HUES48 (cell line): ENCODE data around the gene CFAP77.

Experiments
- H3K27ac ChIP-seq: one replicate; pipeline ENCODE4 v1.7.0; 2013; ENCODE audit warnings: low read depth, low read length, inconsistent platforms
- H3K27me3 ChIP-seq: 2 replicates; pipeline ENCODE4 v1.6.1; 2013; ENCODE audit warnings: mild to moderate bottlenecking, low read length; ENCODE audit not compliant: control insufficient read depth, insufficient read depth
- H3K36me3 ChIP-seq: 2 replicates; pipeline ENCODE4 v1.6.1; 2013; ENCODE audit warnings: low read length; ENCODE audit not compliant: control insufficient read depth, insufficient read depth
- H3K4me1 ChIP-seq: 2 replicates; pipeline ENCODE4 v1.6.1; 2013; ENCODE audit warnings: mild to moderate bottlenecking, low read length; ENCODE audit not compliant: control insufficient read depth, insufficient read depth
- H3K4me3 ChIP-seq: 2 replicates; pipeline ENCODE4 v1.5.1; 2013; ENCODE audit warnings: mild to moderate bottlenecking, low read depth, low read length
- H3K9ac ChIP-seq: 2 replicates; pipeline ENCODE4 v1.6.1; 2013; ENCODE audit warnings: mild to moderate bottlenecking, low read depth, low read length, moderate library complexity
- H3K9me3 ChIP-seq: 2 replicates; pipeline ENCODE4 v1.6.1; 2013; ENCODE audit warnings: low read length; ENCODE audit not compliant: control insufficient read depth, insufficient read depth

CFAP77 gene

DNA sequence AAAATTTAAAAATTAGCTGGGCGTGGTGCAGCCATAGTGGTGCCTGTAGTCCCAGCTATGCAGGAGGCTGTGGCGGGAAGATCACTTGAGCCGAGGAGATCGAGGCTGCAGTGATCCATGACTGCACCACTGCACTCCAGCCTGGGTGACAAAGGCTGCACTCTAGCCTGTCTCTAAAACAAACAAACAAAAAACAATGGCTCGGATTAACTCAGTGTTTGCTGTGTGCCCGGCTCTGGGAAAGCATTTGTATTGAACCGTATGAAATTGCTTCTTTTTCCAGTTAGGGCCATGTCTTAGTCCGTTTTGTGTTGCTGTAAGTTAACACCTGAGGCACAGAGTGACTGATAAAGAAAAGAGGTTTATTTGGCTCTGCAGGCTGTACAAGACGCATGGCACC, 62.6 kb downstream of the CFAP77 start:
- H3K27me3 ChIP-seq = no peaks in the 10 kb centered on the region
- H3K4me1 ChIP-seq = no peaks in the 10 kb centered on the region
- no peak overlapping the region for H3K27ac ChIP-seq
- H3K9me3 ChIP-seq = no peaks in the 10 kb centered on the region
- H3K4me3 ChIP-seq = no peak overlapping the region
- H3K9ac ChIP-seq = no peak overlapping the region
- no peaks in the 10 kb centered on the region for H3K36me3 ChIP-seq

DNA sequence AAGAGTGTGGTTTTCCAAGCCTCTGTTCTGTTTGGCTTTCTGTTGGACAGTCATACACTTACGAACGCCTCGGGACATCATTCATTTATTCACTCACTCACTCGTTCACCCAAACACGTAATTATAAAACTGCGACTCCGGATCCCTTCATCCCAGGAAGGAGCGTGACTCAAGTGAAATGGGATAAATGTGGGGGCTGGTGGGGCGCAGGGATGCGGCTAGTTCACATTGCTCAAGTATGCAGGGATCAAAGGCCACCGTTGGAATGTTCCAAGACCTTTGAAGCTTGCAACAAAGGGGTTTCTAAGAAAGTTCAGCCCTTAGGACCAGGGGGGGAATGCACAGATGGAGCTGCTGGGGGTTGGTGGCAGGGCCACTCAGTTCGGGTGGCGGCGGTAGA, 64.2 kb downstream of the CFAP77 start:
- Histone ChIP-seq H3K4me1 (no peaks in the 10 kb centered on the region), H3K9me3 (no peaks in the 10 kb centered on the region), H3K4me3 (no peak overlapping the region), H3K9ac (no peak overlapping the region), H3K36me3 (no peaks in the 10 kb centered on the region), H3K27me3 (no peaks in the 10 kb centered on the region), H3K27ac (no peak overlapping the region)

- no peaks in the 10 kb centered on the region for H3K27me3 ChIP-seq
- H3K4me1 ChIP-seq = no peaks in the 10 kb centered on the region
- no peaks in the 10 kb centered on the region for H3K36me3 ChIP-seq
- no peak overlapping the region for H3K27ac ChIP-seq
- H3K4me3 ChIP-seq = no peak overlapping the region
- no peaks in the 10 kb centered on the region for H3K9me3 ChIP-seq
- H3K9ac ChIP-seq = no peak overlapping the region
Measured at GRCh38 chr9:132478353-132479050, 68.5 kb downstream of the CFAP77 start.

GRCh38 chr9:132479733-132480132, 69.7 kb downstream of the CFAP77 start:
- no peaks in the 10 kb centered on the region for H3K9me3 ChIP-seq
- no peaks in the 10 kb centered on the region for H3K27me3 ChIP-seq
- no peak overlapping the region for H3K4me3 ChIP-seq
- H3K36me3 ChIP-seq = no peaks in the 10 kb centered on the region
- no peak overlapping the region for H3K9ac ChIP-seq
- no peak overlapping the region for H3K27ac ChIP-seq
- no peaks in the 10 kb centered on the region for H3K4me1 ChIP-seq

GRCh38 chr9:132481053-132481849, 71.2 kb downstream of the CFAP77 start:
- H3K27me3 ChIP-seq = no peaks in the 10 kb centered on the region
- H3K9ac ChIP-seq = no peak overlapping the region
- H3K27ac ChIP-seq = no peak overlapping the region
- no peaks in the 10 kb centered on the region for H3K36me3 ChIP-seq
- no peak overlapping the region for H3K4me3 ChIP-seq
- H3K9me3 ChIP-seq = no peaks in the 10 kb centered on the region
- H3K4me1 ChIP-seq = no peaks in the 10 kb centered on the region

DNA sequence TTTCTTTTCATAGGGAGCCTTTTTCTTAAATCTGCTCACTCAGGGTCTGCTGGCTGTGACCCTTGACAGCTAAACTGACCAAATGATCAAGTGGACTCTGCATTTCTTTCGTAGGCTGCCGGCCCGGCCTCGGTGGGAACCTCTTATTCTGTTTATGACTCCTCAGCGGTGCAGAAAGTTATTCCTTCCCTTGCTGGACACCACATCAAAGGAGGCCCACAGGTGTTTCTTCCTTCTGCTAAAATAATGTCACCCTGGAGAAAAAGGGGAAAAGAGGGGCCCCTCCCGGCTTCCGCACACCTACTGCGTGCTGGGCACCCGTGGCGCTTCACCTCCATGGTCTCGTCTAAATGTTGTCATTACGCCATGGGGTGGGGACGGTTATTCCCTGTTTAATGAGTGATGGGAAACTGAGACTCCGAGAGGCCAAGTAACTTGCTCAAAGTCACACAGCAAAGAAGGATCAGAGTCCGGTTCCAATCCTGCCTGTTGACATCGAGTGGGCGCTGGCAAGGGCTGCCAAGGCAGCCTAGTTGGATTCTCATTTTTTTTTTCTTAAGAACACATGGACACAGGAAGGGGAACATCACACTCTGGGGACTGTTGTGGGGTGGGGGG, 72.3 kb downstream of the CFAP77 start:
- Histone ChIP-seq H3K9me3 (no peaks in the 10 kb centered on the region), H3K4me1 (no peaks in the 10 kb centered on the region), H3K27me3 (no peaks in the 10 kb centered on the region), H3K36me3 (no peaks in the 10 kb centered on the region), H3K9ac (no peak overlapping the region), H3K4me3 (no peak overlapping the region), H3K27ac (no peak overlapping the region)

DNA sequence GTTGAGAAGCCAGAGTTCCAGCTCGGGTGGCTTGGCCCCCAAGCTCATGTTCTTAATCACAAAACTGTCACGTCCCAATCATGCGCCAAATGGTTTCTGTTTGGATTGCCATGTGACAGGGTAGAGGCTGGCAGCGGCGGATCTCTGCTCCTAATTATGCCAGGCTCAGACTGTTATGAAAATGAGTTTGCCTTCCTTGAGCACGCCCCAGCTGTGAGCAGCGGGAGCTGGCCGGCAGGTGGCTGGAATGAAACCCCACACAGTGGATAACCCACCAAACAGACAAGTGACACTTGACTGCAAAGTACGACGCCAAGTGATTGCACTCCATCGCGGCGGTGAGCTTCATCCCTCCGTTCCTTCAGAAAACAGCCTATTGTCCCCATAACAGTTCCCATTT, 75.4 kb downstream of the CFAP77 start:
- Histone ChIP-seq H3K4me3 (no peak overlapping the region), H3K27me3 (no peaks in the 10 kb centered on the region), H3K4me1 (no peaks in the 10 kb centered on the region), H3K36me3 (no peaks in the 10 kb centered on the region), H3K27ac (no peak overlapping the region), H3K9ac (no peak overlapping the region), H3K9me3 (no peaks in the 10 kb centered on the region)

DNA sequence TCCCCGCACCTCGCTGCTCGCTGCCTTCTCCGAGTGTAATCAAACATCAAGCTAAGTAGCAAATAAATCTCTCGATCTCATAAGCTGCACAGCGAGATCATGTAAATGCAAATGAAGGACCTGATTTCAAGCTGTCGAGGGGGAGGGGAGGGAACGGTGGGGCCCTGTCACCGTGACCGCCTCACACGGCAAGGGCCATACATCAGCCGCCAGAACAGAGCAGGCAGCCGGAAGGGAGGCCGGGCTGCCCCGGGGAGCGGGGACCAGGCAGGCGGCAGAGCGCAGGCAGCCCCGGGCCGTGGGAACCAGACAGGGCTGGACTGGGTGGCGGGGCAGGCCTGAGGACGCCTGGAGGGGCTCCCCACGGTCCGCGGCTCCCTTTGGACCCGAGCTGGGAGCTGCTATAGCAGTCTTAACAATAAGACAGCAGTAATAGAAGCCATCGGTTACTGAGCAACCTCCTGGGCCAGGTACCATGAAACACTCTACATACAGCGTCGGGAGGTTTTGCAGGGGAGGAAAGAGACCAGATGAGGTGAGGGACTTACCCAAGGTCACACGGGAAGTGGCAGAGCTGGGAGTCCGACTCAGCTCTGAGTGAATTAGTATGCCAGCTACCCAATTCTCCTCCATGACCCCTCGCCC, 76.8 kb downstream of the CFAP77 start:
- Histone ChIP-seq H3K4me1 (no peaks in the 10 kb centered on the region), H3K36me3 (no peaks in the 10 kb centered on the region), H3K9me3 (no peaks in the 10 kb centered on the region), H3K4me3 (no peak overlapping the region), H3K9ac (no peak overlapping the region), H3K27me3 (no peaks in the 10 kb centered on the region), H3K27ac (no peak overlapping the region)

DNA sequence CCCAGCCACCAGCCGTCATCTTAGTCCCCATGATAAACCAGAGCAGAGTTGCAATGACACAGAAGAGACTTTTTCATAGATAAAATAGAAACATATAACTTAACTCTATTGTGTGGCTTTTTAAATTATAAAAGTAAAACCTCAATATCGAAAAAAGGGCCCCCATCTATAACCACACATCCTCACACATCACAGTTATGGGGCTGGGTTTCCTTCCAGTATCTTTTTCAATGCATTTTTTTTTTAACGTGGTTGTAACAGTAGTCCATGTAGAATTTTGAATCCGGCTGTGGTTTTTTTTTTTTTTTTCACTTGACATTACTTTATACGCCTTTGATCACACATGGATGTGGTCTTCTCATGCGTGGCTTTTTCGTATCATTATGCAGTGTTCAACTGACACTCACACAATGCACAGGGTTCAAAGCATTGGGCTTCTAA, 77.4 kb downstream of the CFAP77 start:
- no peak overlapping the region for H3K27ac ChIP-seq
- H3K27me3 ChIP-seq = no peaks in the 10 kb centered on the region
- no peak overlapping the region for H3K4me3 ChIP-seq
- H3K9me3 ChIP-seq = no peaks in the 10 kb centered on the region
- H3K9ac ChIP-seq = no peak overlapping the region
- no peaks in the 10 kb centered on the region for H3K4me1 ChIP-seq
- H3K36me3 ChIP-seq = no peaks in the 10 kb centered on the region

GRCh38 chr9:132487980-132488535, 78.0 kb downstream of the CFAP77 start:
- no peaks in the 10 kb centered on the region for H3K4me1 ChIP-seq
- H3K36me3 ChIP-seq = no peaks in the 10 kb centered on the region
- no peak overlapping the region for H3K9ac ChIP-seq
- no peak overlapping the region for H3K27ac ChIP-seq
- no peak overlapping the region for H3K4me3 ChIP-seq
- H3K9me3 ChIP-seq = no peaks in the 10 kb centered on the region
- no peaks in the 10 kb centered on the region for H3K27me3 ChIP-seq
